Left ventricle myocardium inferior (tissue), 1 donor: Measurements from ENCODE around the gene NOS1AP. TPM values are rescaled to one million over a fixed set of nuclear protein-coding genes. Genes with fewer than 3 reads are reported as not detected.

Experiments used
- DNase-seq: peaks from one replicate; pipeline ENCODE4 v3.0.0-alpha.2; 2020
- H3K27ac ChIP-seq: fragments of 200-600 bp; replicated peaks from 2 replicates; pipeline ENCODE4 v1.8.0; 2021
- H3K27me3 ChIP-seq: fragments of 200-600 bp; 2 replicates; pipeline ENCODE4 v1.8.0; 2021; ENCODE audit warnings: low read depth
- H3K36me3 ChIP-seq: fragments of 200-600 bp; 2 replicates; pipeline ENCODE4 v1.8.0; 2021
- H3K4me1 ChIP-seq: fragments of 200-600 bp; 2 replicates; pipeline ENCODE4 v1.8.0; 2021
- H3K4me3 ChIP-seq: fragments of 200-600 bp; 2 replicates; pipeline ENCODE4 v1.8.0; 2021; ENCODE audit warnings: mild to moderate bottlenecking, moderate library complexity
- H3K9me3 ChIP-seq: fragments of 200-600 bp; replicated peaks from 2 replicates; pipeline ENCODE4 v1.8.0; 2021
- intact Hi-C: fragments of 100-400 bp; cut with micrococcal nuclease; formaldehyde crosslinking; loops from one replicate; pipeline ENCODE4 v1.11.0; 2022
- total RNA-seq: library from RNA; stranded (reverse); fragmentation: NEBNext Ultra II Directional; extraction: Animal tissue kit (Norgen Biotek cat#: 25700); gene quantifications from one replicate; pipeline ENCODE4 v1.2.1, GENCODE V29; 2021
- TF ChIP-seq, protein P1 (sequence below): fragments of 200-600 bp; IDR thresholded peaks from 2 replicates; pipeline ENCODE4 v1.8.0; 2021; ENCODE audit warnings: antibody characterized with exemption, mild to moderate bottlenecking, borderline replicate concordance
- donor health status: DM: no; HTN: yes; CAD: no; lungs with severe emphysema.

Gene NOS1AP
- total RNA-seq, 1 donor from 2014 or later = 6.2 TPM

DNA sequence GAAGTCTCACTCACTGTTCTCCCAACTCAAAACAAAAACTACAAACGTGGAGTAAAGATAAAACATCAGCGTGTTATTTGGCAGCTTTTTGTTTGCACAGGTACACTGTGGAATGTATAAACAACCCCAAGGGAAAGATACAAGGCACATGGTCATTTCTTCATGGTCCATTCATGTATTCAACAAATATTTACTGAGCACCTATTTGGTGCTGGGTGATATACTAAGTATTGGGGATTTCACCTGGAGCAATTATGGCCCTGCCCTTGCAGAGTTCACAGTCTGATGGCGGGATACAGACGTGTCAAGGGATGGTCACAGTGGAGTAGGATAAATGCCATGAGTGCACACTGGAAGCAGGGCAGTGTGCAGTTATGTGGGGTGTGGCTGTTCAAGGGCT lies 171.1 kb downstream of the NOS1AP start:
- Histone ChIP-seq H3K4me1 (peaks cover 17% of the 10 kb centered on the region), H3K27ac (no peak overlapping the region), H3K4me3 (no peak overlapping the region), H3K9me3 (no peaks in the 10 kb centered on the region), H3K27me3 (no peaks in the 10 kb centered on the region), H3K36me3 (no peaks in the 10 kb centered on the region)
- TF ChIP-seq, protein P1, sequence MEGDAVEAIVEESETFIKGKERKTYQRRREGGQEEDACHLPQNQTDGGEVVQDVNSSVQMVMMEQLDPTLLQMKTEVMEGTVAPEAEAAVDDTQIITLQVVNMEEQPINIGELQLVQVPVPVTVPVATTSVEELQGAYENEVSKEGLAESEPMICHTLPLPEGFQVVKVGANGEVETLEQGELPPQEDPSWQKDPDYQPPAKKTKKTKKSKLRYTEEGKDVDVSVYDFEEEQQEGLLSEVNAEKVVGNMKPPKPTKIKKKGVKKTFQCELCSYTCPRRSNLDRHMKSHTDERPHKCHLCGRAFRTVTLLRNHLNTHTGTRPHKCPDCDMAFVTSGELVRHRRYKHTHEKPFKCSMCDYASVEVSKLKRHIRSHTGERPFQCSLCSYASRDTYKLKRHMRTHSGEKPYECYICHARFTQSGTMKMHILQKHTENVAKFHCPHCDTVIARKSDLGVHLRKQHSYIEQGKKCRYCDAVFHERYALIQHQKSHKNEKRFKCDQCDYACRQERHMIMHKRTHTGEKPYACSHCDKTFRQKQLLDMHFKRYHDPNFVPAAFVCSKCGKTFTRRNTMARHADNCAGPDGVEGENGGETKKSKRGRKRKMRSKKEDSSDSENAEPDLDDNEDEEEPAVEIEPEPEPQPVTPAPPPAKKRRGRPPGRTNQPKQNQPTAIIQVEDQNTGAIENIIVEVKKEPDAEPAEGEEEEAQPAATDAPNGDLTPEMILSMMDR = no peak
- DNase-seq = no peak
- intact Hi-C loops = no loop called here

DNA sequence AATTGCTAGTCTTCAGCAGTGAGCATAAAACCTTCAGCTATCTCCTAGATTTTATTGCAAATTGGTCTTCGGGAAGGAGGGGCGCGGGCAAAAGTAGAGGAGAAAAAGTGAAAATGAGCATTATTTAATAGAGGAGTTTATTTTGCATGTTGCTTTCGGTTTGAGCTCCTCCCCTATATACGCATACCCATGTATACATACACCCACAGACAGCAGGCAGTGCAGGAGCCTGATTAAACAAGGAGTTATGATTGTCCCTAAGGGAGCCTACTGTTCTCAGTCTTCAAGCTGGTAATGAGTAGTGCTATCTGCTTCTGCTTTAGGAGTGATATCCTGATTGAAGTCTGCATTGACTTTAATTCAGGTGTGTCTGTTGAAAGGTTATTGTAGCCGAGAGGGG lies 173.3 kb downstream of the NOS1AP start:
- Histone ChIP-seq H3K27me3 (no peaks in the 10 kb centered on the region), H3K27ac (no peak overlapping the region), H3K36me3 (no peaks in the 10 kb centered on the region), H3K9me3 (no peaks in the 10 kb centered on the region), H3K4me1 (peaks cover 16% of the 10 kb centered on the region), H3K4me3 (no peak overlapping the region)
- TF ChIP-seq, protein P1 = no peak
- no peak for DNase-seq
- intact Hi-C loops = no loop called here

DNA sequence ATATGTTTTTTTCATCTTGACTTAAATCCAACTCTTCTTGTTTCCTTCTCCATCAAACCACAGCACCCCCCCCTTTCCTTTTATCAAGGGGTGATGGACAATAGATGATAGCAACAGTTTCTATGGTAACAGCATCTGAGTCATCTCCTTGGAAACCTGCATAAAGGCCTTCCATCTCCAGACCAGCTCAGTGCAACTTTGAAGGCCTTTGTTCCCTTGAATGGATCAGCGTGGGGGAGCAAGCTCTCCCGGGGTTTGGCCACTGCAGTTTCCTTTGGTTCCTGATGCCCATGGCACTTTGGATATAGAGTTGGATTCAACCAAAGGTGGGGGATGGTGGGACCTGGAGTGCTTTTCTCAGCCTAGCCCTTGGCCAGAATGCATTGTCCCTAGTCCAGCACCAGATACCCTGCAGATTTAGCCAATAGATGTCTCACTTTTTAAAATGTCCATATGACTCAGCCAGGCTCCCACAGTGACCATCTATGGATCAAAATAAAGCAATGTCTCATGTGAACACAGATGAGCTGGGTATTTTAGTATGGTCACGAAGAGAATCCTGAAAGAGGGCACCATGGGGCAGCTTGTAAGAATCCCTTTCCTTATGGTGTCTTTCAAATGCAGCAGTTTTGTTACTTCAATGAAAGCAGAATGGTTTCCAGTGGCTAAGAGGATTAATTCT lies 179.5 kb downstream of the NOS1AP start:
- intact Hi-C loops = no loop called here
- Histone ChIP-seq H3K9me3 (no peaks in the 10 kb centered on the region), H3K36me3 (no peaks in the 10 kb centered on the region), H3K4me3 (no peak overlapping the region), H3K4me1 (peaks cover 8% of the 10 kb centered on the region), H3K27ac (no peak overlapping the region), H3K27me3 (no peaks in the 10 kb centered on the region)
- TF ChIP-seq, protein P1 = no peak
- DNase-seq = no peak

DNA sequence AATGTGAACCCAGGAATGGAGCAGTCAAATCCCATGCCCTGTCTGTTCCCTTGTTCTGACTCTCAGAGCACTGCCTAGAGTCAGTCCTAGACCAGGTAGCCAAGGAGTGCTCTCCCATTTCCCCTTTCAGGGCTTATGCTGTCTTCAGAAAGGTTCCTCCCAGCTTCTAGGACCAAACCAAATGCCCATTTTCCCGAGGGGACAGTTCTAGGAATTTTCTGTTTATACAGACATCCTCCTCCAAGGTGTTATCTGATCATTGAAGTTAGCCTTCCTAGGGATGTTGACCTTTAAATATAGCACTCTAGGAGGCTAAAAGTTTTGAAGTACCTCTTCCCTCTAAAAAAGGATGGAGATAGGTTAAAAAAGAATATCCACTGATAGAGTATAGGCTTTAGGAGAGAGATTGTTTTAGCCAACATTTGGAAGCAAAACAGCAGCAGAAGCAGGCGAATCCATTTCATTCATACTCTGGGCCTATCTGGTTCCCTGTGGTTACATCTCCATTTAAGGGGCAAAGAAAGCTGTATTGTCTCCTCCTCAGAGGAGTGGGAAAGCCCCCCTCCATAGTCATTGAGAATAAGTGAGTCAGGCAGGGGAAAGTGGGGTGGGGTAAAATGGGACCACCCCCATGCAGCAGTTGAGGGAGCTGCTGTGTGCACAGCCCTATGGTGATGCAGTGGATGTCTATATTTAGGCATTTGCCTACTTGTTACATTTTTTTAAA lies 180.7 kb downstream of the NOS1AP start:
- H3K4me1 ChIP-seq = peaks cover 8% of the 10 kb centered on the region
- TF ChIP-seq, protein P1 = no peak
- DNase-seq = no peak
- H3K4me3 ChIP-seq = no peak overlapping the region
- no peaks in the 10 kb centered on the region for H3K36me3 ChIP-seq
- H3K27me3 ChIP-seq = no peaks in the 10 kb centered on the region
- intact Hi-C loops = no loop called here
- H3K9me3 ChIP-seq = no peaks in the 10 kb centered on the region
- H3K27ac ChIP-seq = no peak overlapping the region

DNA sequence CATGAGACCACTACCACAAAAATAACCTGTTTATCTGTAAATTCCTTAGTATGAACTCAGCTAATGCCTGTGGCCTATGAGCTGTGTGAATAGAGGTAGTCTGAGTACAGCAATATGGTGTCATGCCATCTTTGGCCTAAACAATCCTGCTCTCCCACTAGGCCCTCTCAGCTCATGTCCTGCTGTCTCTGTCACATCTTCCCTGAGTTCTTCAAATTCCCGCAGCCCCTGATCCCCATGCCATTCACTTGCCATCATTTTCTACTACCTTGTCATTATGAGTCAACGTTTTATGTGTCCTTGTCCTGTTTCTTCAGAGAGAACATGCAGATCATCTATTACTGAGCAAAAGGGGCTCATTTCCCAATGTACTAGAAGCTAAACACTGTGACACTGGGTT lies 181.6 kb downstream of the NOS1AP start:
- Histone ChIP-seq H3K4me3 (no peak overlapping the region), H3K27me3 (no peaks in the 10 kb centered on the region), H3K27ac (no peak overlapping the region), H3K4me1 (peaks cover 8% of the 10 kb centered on the region), H3K36me3 (no peaks in the 10 kb centered on the region), H3K9me3 (no peaks in the 10 kb centered on the region)
- intact Hi-C loops = no loop called here
- TF ChIP-seq, protein P1 = no peak
- DNase-seq = no peak
